Dedifferentiated amniotic fluid mesenchymal stem cell (primary cell): ENCODE measurements around the gene ZCCHC14.
"Not testable (repeated sequence)": the region's sequence is repeated elsewhere in the genome, so short reads cannot be mapped to it uniquely, and the experiment has no call there.

Experiments
- DNase-seq: peaks from one replicate; pipeline ENCODE4 v3.0.0-alpha.2; 2016; ENCODE audit errors: extremely low spot score

The ZCCHC14 gene

DNA sequence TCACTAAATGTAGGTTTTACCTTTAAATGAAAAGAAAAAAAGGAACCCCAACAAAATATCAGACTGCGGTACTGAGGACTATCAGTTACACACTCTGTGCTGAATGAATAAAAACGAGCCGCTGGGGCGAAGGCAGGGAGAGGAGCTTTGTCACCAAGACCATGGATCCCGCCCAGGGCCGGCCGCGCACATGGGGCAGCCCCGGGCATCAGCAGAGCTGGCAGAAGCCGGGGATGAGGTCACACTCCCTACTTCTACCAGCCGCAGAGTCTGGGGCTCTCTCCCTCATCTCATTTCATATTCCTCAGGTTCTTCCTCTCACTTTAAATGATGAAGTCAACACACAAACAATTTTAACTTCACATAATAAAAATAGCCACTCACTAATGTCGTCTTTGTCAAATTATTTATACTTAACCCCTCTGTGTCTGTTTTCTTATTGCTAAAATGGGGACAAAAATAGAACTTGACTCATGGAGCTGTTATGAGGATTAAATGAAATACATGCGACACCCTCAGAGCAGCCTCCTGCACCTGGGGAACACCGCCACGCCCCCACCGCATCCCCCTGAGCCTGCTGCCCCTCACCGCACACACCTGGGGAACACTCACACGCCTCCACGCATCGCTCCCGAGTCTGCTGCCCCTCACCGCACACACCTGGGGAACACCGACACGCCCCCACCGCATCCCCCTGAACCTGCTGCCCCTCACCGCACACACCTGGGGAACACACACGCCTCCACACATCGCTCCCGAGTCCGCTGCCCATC, 15.4 kb downstream of the ZCCHC14 start:
- DNase-seq = not testable (repeated sequence)

DNA sequence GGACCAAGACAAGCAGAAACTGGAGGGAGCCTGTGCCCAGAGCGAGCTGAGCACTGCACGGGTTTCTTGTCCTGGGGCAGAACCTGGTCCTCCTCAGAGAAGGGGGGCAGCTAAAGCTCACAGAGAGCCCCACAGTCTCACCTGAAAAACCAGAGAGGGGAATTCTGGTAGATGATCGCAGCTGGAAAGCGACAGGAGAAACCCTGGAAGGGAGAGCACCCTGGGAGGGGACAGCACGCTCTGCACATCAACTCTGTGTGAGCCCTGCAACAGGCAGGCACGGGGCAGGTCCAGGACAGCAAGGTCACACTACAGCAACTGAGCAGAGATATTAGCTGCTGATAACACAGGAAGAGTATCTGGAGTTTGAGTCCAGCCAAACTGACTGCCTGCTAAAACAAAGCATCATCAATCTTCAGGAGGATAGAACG, 18.2 kb downstream of the ZCCHC14 start:
- no peak for DNase-seq

DNA sequence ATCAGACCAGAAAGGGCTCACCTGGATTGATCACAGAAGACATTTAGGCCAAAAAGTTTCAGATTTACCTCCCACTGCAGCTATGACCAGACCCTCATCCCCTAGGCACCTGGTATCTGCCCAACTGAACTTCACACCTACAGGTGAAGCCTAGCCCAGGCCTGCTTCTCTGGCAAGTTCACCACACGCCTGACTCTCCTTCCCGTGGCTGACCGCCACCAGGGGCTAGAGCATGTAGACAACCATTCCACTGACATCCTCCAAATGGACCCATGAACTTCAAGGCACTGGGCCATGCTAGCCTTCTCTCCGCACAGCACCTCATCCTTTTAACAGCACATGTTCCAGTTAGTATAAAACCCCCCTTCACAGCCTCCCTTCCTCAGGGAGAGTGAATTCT, 18.8 kb downstream of the ZCCHC14 start:
- DNase-seq = no peak

DNA sequence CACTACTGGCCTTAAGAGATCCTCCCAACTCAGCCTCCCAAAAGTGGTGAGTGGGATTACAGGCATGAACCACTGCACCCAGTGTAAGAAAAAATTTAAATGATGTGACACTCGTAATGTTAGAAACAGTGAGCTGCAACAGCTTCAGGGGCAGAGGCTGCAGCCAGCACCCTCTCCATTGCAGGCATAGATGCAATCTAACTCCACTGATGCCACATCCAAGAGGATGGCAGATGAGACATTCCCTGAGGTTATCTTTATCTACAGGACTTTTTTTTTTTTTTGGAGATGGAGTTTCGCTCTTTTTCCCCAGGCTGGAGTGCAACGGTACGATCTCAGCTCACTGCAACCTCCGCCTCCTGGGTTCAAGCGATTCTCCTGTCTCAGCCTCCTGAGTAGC, 19.9 kb downstream of the ZCCHC14 start:
- DNase-seq = no peak

DNA sequence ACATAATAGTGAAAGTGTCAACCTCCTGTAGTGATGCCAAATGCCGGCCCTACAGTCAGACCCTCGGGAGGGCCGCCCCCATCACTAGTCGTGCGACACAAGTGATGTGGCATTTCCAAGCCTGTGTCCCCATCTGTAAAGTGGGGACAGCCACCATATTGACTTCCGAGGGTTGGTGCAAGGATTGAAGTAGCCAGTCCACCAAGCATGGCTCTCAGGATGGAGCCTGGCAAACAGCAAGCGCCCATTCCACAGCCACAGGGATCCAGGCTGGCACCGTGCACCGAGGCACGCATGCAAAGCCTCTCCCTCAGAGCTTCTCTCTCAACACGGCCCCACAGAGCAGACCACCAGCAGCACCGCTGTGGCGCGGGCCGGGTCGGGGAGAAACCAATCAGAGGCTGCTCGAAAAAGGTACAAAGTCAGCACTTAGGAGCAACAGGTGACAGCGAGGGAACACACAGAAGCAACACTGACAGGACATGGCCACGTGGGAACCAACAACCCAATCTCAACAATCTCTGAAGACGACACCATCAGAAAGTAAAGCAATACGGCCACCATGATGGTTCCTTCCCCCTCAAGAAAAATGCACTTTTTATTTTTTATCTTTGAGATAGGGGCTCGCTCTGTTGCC, 20.6 kb downstream of the ZCCHC14 start:
- no peak for DNase-seq

DNA sequence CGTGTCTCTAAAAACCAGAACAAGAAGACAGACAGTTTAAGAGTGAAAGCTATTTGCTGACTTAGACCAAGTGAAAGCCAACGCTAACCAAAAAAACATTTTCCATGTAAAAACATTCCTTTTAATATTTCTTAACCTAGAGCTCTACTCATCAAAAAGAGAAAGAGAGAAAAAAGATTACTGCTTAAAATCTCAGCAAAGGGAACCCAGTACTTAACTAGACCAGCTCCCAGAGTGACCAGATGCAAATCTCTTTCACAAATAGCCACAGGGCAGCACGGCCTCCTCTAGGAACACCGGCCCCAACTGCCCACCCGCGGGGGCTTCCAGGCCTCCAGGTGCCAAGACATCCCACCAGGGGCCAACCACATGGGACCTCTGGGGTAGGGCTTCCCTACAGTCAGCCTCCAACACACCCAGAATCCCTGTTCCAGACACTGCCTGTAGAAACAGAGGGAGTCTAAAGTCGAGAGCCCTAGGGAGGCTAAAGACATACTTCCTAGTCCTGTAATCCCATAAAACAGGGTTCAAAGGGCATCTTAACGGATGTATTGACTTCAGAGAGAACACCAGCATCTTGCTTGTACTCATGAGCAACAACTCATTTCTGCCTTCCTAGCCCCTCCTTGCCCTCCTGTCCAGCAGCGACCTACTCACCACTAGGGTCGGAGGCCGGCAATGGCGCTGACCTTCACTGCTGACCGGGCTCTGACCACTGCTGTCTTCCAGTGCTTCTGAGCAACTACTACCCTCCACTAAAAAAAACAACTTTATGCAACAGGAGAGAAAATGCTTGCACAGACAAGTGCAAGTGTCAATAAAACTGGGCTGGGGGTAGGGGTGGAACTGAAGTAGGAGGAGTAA, 21.3 kb downstream of the ZCCHC14 start:
- DNase-seq = no peak

DNA sequence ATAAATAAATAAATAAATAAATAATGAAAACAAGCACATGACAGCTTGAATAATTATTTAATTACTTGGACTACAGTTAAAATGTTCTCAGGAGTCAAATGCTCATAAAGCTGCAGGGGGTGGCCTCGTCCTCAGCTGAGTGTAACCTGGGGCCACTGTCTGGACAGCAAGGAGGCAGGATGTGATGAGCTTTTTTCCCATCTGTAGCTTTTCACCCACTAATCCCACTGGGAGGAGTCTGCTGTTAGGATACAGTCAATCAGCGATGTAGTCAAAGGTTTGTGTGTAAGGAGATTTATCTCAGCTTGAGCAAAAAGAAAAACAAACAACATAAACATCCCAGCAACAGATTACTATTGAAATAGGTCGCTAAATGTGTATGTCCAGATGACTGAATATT, 22.5 kb downstream of the ZCCHC14 start:
- DNase-seq = no peak

DNA sequence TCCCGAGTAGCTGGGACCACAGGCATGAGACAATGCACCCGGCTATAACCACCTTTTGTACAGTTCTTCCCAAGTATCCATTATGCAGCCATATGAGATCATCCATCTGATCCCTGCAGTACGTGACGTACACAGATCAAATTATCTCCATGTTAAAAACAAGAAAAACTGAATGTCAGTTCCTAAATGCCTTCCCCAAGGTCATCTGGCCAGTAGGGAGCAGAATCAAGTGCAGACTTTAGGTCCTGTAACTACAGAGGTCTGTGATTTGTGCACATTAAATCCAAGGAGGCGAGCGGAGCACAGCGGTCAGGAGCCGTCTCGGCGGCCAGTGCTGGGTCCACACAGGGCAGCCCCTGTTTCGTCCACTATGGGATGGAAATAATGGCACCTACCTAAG, 23.7 kb downstream of the ZCCHC14 start:
- DNase-seq = no peak

DNA sequence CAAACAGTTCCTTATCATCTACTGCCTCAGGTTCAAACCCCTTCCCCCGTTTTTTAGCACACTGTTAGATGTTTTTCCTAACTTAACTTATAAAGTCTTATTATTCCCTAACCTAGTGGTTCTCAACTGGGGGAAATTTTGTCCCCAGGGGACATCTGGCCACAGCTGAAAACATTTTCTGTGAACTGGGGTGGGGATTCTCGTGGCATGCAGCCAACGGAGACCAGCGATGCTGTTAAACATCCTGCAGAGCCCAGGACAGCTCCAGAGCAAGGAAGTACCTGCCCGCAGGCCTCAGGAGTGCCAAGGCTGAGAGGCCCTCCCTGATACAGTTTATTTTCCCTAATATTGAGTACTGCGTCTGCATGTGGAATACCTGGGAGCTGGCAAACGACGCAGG, 24.3 kb downstream of the ZCCHC14 start:
- DNase-seq = no peak

DNA sequence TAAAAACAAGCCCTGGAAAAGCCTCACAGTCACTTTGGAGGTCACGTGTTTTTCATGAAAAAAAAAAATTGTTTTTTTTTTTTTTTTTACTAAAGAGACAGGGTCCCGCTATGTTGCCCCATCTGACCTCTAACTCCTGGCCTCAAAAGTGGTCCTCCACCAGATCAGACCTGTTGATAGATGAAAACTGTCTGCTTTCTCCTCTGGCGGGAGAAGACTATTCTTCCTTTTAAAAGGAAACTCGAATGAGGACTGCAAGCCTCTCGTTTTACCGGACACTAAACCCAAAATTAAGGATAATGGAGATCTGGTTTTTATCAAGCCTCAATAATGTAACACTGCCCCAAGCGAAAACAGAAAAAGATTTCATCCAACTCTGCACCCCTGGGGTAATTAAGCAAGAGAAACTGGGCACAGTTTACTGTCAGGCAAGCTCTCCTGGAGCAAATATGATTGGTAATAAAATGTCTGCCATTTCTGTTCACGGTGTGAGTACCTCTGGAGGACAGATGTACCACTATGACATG, 25.8 kb downstream of the ZCCHC14 start:
- DNase-seq = no peak

DNA sequence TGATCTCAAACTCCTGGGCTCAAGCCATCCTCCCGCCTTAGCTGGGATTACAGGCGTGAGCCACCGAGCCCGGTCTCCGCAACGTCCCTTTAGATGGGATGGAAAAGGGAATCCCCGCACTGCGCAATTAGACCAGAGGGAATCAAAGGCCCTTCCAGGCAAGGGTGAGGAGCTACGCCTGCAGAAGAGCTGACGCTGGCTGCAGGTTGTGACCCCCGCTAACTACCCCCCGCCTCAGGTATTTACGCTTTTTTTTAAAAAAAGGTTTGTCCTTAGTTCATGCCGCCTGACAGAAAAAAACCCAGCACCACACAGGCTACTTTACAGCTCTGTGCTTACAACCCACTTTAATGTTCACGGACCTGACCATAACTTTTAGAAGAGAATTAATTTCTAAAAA, 26.9 kb downstream of the ZCCHC14 start:
- no peak for DNase-seq

DNA sequence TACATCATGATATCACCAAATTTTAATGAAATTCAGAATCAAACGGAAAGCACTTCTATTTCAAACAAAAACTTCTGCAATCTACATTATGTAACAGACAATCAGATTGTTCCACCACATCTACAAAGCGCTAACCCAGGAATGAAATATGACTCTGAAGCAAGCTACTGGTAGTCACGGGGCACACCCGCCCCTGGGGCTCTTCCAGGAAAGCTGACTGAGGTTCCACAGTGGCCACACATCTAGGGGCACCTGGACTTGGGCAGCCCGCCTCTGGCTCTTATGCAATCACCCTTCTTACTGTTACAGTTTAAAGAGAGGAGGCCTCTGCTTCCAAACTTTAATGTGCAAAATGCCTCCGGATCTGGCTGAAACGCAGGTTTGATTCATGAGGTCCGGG, 27.5 kb downstream of the ZCCHC14 start:
- DNase-seq = peak; percentile 76

DNA sequence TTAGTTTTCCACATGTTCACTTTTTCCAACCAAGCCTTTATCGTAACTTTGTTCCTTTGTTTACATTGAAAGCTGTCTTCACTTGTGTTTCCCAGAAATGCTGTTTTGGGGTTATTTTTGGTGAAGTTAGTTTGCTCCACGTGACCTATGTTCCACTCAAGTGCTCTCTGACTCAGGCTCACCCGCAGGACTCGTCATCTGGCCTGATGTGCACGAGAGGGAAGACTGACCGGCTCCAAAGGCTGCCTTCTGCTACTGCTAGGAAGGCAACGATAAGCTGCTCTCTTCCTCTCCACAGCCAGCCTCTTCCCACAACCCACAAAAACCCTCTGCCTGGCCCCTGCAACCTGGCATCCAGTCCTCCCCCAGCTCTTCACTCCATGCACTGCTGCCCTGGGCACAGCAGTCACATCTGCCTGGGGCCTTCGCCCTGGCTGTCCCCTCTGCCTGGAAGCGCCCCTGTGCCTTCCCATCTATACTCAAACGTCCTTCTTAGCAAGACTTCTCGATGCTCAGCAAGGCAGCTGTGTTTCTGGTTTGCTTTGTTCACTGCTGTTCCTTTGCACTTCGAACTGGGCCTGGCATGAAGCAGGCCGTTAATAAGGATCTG, 28.0 kb downstream of the ZCCHC14 start:
- peak; percentile 72 for DNase-seq

DNA sequence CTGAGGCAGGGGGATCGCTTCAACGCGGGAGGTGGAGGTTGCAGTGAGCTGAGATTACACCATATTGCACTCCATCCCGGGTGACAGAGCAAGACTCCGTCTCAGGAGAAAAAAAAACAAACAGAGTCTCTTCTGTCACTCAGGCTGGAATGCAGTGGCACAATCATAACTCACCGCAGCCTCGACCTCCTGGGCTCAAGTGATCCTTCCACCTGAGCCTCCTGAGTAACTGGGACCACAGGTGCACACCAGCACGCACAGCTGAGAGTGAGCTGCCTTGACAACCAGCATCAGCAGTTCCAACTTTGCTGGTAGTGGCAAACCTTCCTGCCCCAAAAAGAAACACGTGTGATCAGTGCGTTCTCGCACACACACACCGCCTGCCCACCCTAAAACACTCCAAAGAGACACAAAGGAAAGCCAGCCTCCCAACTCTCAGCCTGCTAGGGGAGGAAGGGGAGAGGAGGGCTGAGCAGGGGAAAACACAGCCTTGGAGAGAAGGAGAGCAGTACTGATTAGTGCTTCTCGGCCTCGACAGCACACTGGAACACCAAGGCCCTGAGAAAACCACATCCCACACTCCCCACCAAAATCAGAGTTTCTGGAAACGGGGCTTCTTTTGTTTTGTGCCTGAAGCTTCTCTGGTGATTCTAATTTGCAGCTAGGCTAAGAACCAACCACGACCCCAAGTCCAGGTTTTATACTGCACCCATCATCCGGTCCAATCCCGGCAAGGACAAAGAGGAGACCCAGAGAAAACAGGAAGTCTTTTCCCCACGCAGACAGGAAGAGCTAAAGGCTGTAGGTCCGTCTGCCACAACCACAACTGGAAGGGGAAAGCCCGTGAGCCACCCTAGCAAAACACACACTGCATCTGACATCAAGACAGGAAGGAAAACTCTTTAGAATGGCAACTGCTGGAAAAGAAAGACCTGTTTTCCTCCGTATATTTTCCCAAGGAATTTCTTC, 28.8 kb downstream of the ZCCHC14 start:
- no peak for DNase-seq

DNA sequence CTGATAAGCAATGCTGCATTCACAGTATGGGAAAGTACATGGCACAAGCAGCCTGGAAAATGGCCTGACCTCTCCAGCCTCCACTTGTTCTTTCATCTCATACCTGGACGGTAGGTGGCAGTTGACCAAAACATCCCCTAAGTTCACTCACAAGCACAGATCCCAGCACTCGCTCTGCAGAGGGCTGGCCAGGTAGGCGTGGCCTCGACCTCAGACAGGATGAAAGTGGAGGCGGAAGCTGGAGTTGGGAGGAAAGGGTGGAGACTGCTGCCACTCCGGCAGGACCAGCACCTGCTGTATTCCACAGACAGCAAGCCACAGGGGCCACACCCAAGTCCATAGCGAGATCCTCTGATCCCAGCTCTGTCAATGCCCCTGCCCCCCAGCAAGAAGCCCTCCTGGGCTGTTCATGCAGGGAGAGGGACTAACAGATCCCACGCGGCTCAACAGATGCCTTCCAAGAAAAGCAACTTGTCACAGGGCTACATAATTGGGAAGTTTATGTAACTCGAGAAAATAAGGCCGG, 31.3 kb downstream of the ZCCHC14 start:
- DNase-seq = no peak

DNA sequence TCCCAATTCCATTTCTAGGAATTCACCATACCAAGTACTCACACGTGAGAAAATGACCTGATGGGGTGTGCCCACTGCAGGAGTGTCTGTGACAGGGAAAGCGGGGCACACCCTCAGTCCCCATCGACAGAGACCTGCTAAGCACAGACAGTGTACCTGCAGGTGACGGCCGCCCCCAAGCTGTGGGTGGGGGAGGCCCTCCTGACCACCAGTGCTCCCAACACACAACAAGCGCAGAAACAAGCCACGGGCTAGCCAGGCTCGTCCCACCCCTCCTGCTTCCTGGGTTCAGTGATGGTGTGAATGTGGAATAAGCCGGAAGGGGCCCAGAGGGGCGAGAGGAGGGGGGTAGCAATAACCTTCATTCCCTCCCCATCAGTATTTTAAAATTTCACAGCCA, 31.9 kb downstream of the ZCCHC14 start:
- DNase-seq = no peak

DNA sequence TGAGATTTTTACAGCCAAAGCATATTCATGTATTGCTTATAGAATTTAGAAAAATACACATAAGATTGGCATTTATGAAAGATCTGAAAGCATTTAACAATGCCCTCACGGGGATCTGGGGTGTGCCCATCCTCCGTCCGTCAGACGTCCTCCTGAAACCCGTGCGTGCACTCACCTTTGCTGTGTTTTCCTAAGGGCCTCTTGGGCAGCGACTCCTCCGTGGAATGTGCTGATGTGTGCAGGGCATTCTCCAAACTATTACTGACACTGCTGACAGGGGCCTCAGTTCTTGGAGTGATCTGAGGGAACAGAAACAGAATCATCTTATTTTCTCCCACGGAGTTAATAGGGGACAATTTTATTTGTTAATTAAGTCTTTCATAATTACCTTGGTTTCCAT, 33.0 kb downstream of the ZCCHC14 start:
- no peak for DNase-seq

DNA sequence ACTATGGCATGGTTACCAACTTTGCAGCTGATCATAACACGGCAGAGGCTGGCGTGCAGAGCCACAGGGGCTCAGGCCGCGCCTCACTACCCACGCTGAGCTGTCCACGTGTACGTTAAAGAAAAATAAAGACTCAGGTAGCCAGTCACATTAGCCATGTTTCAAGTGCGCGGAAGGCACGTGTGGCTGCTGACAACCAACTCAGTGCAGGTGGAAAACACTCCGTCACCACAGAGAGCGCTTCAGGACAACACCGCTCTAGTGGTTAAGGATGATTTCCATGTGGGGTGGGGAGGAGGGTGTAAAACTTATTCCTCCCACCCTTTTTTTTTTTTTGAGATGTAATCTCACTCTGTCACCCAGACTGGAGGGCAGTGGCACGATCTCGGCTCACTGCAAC, 33.8 kb downstream of the ZCCHC14 start:
- DNase-seq = no peak

DNA sequence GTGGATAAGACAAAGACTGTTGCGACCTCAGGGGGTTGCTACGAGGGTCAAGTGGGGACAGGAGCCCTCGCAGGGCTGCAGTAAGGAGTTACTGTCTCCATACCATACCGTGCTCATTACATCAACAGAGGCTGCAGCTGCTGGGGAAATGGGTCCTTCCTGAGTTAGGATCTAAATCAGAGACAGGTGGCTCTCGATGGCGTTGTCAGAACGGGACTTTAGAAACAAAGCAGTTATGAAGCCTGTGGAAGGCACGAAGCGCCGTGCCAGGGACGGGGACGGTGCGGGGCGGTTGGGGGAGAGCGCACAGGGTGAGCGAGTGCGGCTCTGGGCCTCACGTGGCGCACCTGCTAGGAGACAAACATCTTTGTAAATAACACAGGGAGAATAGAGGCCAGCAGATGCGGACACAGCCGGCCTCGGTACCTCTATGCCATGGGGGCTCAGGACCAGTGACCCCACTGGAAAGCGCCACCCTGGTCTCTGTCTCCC, 34.4 kb downstream of the ZCCHC14 start:
- DNase-seq = no peak

DNA sequence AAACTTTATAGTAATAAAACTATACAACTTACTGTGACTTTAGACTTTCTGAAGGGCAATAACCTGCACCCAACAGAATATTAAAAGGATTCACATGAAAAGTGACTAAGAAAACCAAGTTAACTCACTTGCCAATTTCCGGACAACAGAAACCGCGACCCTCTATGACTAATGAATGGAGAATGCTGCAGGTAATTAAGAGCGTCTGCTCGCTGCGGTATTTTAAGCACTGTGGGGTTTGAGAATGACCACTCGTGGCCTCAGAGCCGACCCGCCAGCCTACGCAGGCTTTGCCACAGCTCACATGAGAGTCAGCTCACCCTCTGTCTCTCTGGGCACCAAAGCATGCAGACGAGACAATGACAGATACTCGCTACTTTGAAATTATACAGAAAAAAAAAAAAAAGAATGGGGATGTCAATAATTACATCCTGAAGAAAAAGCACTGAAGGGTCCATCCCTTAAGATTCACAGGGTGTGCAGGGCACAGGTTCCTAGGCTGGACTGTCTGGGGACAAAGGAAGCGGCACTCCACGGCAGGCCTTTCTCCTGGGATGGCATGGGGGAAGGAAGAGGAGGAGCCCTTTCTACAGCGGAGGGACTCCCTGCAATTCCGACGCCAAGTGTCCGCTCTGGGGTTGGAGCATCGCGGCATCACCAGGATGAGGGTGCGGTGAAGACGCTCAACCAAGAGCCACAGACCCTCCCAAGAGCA, 35.0 kb downstream of the ZCCHC14 start:
- peak; percentile 79 for DNase-seq
